Activated effector memory CD4-positive, alpha-beta T cell treated with anti-CD3 and anti-CD28 coated beads, Interleukin-2, amount 50 U/mL, for 16 hours (primary cell): ENCODE data around the gene LRRN3.

Experiments
- DNase-seq: peaks from one replicate; pipeline ENCODE4 v3.0.0-alpha.2; 2020

Gene LRRN3

GRCh38 chr7:111107579-111107978 is 16.7 kb downstream of the LRRN3 start:
- DNase-seq, result no peak

GRCh38 chr7:111108000-111108399 is 17.1 kb downstream of the LRRN3 start:
- no peak for DNase-seq

GRCh38 chr7:111108496-111108895 is 17.6 kb downstream of the LRRN3 start:
- DNase-seq, result no peak

GRCh38 chr7:111112439-111112838 is 21.5 kb downstream of the LRRN3 start:
- no peak for DNase-seq

GRCh38 chr7:111113263-111114017 is 22.5 kb downstream of the LRRN3 start:
- DNase-seq, result no peak

GRCh38 chr7:111115966-111116365 is 25.0 kb downstream of the LRRN3 start:
- no peak for DNase-seq

- DNase-seq, result no peak
Observed at GRCh38 chr7:111126987-111127386, 36.1 kb downstream of the LRRN3 start.

GRCh38 chr7:111129435-111129834 is 38.5 kb downstream of the LRRN3 start:
- no peak for DNase-seq

GRCh38 chr7:111132833-111133232 is 41.9 kb downstream of the LRRN3 start:
- no peak for DNase-seq

- peak; percentile 68 for DNase-seq
Observed at GRCh38 chr7:111137296-111138192, 46.6 kb downstream of the LRRN3 start.

- peak; percentile 83 for DNase-seq
Observed at GRCh38 chr7:111138193-111138569, 47.3 kb downstream of the LRRN3 start.

GRCh38 chr7:111138586-111138985 is 47.7 kb downstream of the LRRN3 start:
- DNase-seq, result no peak

- no peak for DNase-seq
Observed at GRCh38 chr7:111140091-111140865, 49.4 kb downstream of the LRRN3 start.

GRCh38 chr7:111145472-111145871 is 54.5 kb downstream of the LRRN3 start:
- no peak for DNase-seq

- DNase-seq, result no peak
Observed at GRCh38 chr7:111146136-111146535, 55.2 kb downstream of the LRRN3 start.

- no peak for DNase-seq
Observed at GRCh38 chr7:111147708-111148533, 57.0 kb downstream of the LRRN3 start.

GRCh38 chr7:111150709-111151108 is 59.8 kb downstream of the LRRN3 start:
- no peak for DNase-seq

- DNase-seq, result no peak
Observed at GRCh38 chr7:111159426-111159825, 68.5 kb downstream of the LRRN3 start.

- DNase-seq, result no peak
Observed at GRCh38 chr7:111160297-111160696, 69.4 kb downstream of the LRRN3 start.

GRCh38 chr7:111162692-111163091 is 71.8 kb downstream of the LRRN3 start:
- no peak for DNase-seq

- no peak for DNase-seq
Observed at GRCh38 chr7:111164442-111164841, 73.5 kb downstream of the LRRN3 start.

GRCh38 chr7:111168182-111168581 is 77.3 kb downstream of the LRRN3 start:
- DNase-seq, result no peak
